Femur (tissue), 1 donor: ENCODE data around the gene CBFA2T3.
A peak's percentile ranks its signal among the peaks of the same experiment; 100 is the strongest.

Source experiments
- DNase-seq: peaks from one replicate; pipeline ENCODE4 v3.0.0-alpha.2; 2017

CBFA2T3 gene

GRCh38 chr16:88854306-88855111 is 122.5 kb downstream of the CBFA2T3 start:
- DNase-seq: no peak

- no peak for DNase-seq
Observed at GRCh38 chr16:88853325-88853941, 123.6 kb downstream of the CBFA2T3 start.

- DNase-seq: no peak
Observed at GRCh38 chr16:88851616-88852015, 125.4 kb downstream of the CBFA2T3 start.

GRCh38 chr16:88850531-88851199 is 126.3 kb downstream of the CBFA2T3 start:
- DNase-seq: no peak

GRCh38 chr16:88848557-88848956 is 128.4 kb downstream of the CBFA2T3 start:
- DNase-seq: no peak

DNA sequence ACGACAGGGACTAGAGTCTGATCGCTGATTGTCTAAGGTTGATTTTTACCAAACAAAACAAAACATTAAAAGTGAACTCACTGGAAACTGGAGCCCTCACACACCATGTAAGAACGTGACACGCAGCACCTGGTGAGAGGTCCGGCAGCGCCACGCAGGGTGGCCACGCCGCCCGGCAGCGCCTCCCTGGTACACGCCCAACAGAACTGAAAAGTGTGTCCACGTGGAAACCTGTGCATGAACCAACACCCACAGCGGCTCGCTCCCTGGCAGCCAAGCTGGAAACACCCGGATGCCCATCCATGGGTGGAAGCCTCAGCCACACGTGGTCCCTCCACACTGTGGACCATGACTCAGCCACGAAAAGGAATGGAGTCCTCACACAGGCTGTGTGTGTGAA is 129.4 kb downstream of the CBFA2T3 start:
- no peak for DNase-seq

- no peak for DNase-seq
Observed at GRCh38 chr16:88846088-88846487, 130.9 kb downstream of the CBFA2T3 start.

- DNase-seq: no peak
Observed at GRCh38 chr16:88844419-88845036, 132.5 kb downstream of the CBFA2T3 start.

GRCh38 chr16:88843256-88843655 is 133.8 kb downstream of the CBFA2T3 start:
- DNase-seq: no peak

GRCh38 chr16:88842806-88843205 is 134.2 kb downstream of the CBFA2T3 start:
- no peak for DNase-seq

DNA sequence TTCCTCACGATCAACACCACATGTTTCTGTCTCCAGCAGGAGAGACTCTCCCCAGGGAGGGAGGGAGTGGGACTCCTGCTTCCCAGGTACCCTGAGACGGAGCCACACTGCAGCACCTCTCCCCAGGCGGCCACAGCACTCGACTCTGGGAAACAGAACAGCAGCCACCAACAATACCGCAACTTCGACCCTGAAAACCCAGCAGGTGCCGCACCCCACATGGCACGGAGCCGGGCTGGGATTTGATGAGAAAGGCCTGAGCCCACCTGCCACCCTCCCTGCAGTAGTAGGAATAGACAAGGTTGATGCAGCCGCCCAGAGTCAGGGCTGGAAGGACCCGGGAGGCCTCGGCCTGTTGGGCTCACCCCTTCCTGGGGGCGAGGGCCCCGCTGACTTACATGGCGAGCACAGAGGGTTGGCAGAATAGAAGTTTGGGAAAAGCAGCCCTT is 134.7 kb downstream of the CBFA2T3 start:
- DNase-seq: no peak

DNA sequence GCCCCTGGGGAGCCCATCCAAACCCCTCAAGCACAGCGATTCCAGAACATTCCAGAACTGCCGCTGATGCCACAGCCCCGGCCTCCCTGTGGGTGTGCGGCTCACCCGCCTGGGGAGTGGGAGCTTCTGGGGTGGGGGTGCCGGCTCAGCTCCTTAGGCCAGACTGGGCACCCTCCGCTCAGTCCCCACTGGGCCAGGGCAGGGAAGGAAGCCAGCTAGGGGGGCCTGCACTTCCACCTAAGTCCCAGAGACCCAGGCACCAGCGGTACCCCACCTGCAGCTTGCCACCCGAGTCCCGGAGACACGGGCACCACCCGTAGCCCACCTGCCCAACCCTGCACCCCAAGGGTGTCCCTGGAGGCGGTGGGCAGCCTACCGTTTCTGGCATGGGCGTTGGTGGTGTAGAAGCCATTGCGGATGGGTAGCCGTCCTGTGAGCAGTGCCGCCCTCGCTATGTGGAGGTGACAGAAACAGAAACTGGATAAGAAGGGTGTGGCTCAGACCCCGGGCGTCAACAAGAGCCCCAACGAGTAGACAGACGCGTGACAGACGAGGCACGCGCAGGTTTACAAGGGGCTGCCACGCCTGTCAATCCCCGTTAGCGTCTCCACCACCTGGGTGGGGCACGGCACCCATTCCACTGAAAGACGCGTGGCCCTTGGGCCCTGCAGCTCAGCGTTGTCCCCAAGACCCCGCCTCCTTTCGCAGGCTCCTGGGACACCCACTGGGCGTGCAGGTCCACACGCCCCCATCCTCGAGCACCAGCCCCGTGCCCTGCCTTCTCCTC is 135.3 kb downstream of the CBFA2T3 start:
- DNase-seq: no peak

DNA sequence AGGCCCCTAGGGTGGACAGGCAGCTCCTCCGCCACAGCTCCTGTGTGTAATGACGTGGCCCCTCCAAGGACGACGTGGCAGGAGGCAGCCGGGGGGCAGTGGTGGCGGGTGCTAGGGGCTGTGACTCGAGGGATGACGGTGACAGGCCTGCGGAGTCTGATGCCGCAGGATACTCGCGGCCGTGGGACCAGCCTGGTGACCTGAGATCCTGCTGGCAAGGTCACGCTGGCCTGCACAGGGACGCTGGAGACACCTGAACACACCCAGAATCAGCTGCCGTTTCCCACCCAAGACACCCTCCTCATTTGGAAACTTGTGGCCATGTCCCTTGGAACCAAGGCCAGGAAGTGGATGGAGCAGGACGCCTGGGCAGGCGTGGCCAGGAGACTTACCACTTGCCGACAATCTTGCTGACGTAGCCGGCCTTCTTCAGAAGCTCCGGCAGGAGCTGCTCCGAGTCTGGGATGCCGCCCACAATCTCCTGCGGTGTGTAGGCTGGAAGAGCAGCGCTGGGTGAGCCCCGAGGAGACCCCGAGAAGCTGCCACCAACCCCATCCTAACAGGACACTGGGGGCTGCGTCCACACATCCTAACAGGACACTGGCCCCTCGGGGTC is 136.3 kb downstream of the CBFA2T3 start:
- no peak for DNase-seq

DNA sequence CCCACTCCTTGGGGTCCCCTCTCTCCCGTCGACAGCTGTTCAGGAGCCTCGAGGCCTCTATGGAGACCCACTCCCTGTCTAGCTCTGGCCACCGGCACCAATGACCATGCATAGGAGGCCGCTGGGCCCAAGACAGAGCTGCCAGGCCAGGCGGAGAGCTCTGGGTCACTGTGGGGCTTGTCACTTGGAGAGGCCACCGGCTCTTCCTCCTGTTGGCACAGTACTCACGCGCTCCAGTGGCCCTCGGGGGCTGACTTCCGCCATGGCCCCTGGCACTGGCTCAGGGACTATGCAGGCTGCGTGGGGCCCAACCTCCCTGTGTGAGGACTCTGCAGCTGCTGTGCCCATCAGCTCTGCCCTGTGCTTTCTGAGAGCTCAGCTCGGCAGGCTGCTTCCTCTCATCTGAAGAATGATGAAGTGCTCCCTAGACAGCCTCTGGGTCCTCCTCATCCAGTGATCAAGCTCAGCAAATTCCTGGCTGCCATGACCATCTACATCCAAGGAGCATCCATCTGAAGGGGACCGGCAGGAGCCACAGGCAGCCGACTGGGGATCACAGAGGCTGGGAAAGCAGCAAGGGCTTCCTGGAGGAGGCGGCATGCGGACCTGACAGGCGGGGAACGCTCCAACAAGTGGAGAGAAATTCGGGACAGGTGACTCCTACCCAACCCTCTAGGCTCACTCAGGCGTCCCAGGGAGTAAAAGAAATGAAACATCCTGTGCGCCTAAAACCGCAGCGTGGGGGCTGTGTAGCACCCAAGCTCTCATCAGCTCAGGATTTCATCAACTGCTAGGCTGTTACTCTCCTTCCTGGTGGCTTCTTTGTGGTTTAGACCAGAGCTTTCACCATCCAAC is 137.0 kb downstream of the CBFA2T3 start:
- DNase-seq: no peak

DNA sequence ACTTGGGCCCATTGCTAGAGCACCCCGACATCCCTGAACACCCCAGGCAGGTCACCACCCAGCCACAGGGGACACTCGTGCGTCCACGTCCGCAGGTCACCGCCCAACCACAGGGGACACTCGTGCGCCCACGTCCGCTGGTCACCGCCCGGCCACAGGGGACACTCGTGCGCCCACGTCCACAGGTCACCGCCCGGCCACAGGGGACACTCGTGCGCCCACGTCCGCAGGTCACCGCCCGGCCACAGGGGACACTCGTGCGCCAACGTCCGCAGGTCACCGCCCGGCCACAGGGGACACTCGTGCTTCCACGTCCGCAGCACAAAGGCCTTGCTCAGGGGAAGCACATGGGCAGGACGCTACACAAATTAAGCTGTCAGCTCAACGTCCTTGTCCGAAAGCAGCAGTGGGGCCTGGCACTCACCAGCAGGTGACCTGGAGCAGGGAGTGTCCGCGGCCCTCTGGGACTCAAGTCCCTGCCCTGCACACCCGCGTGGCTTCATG is 137.9 kb downstream of the CBFA2T3 start:
- no peak for DNase-seq

DNA sequence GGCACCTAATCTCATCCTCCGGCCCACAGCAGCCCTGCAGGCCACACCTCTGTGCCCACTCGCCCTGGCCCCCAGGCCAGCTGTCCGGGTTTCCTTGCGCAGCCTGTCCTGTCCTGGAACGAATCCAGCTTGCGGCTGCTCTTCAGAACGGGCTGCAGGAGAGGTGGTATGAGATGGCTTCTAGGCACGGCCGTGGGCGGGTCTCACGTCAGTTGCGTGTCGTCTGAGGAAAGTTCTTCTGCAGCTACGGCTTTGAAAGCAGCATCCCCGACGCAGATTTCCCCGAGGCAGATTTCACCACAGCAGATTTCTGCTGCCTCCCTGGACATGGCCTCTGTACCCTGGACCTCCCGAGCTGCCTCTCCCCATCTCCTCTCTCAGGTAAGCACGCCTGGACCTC is 138.4 kb downstream of the CBFA2T3 start:
- no peak for DNase-seq

- no peak for DNase-seq
Observed at GRCh38 chr16:88837806-88838205, 139.2 kb downstream of the CBFA2T3 start.

DNA sequence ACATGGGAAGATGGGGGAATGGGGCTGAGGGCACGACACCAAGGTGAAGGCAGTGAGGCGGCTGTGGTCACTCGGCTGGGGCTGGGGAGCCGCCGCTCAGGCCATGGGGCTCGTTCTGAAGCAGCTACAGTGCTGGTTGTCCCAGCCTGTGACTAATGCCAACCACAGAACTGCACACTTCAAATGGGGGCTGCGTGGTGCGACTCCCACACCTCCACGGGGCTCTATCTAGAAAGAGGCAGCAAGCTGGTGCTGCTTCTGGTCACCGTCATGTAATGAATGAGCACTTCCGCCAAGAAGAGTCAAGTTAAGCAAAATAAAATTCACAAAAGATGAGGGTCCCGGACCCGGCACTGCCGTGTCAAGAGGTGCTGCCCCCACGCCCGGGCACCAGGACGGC is 140.2 kb downstream of the CBFA2T3 start:
- DNase-seq: no peak

DNA sequence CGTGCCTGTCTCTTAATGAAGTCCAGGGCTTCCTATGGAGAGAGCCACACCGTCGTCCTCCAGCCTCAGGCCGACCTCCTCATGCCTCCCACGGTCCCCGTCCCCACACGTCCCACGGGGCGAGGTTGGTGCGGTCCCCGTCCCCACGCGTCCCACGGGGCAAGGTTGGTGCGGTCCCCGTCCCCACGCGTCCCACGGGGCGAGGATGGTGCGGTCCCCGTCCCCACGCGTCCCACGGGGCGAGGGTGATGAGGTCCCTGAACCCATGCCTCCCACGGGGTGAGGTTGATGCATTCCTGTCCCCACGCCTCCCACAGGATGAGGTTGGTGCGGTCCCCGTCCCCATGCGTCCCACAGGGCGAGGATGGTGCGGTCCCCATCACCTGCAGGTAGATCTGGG is 141.2 kb downstream of the CBFA2T3 start:
- DNase-seq: no peak

- peak; percentile 74 for DNase-seq
Observed at GRCh38 chr16:88835383-88835782, 141.6 kb downstream of the CBFA2T3 start.

GRCh38 chr16:88834670-88835069 is 142.3 kb downstream of the CBFA2T3 start:
- DNase-seq: no peak
